Right lobe of liver (tissue), 6 donors: ENCODE data around the gene HACE1. TPM values are rescaled to one million over a fixed set of nuclear protein-coding genes. Genes with fewer than 3 reads are reported as not detected.

Experiments
- ATAC-seq, 4 donors: fragments of 200-7000 bp; cut with Tn5 transposase; one replicate each; pipeline ENCODE4 v1.9.1; 2020; ENCODE audit warnings: mild to moderate bottlenecking in 4 of 4, moderate library complexity in 4 of 4
- DNase-seq, 3 donors: peaks; one replicate each; pipeline ENCODE4 v3.0.0-alpha.2; 2020
- H3K27ac ChIP-seq, 3 donors: fragments of 200-600 bp; one replicate each; pipeline ENCODE4 v1.8.0; 2022
- H3K27me3 ChIP-seq, 2 donors: fragments of 200-600 bp; one replicate each; pipeline ENCODE4 v1.8.0; 2022
- H3K36me3 ChIP-seq, 4 donors: fragments of 200-600 bp; sonication (generic) in 1 of 4; one replicate each; pipeline versions ENCODE4 v1.5.1 to v1.8.0; 2017 to 2022; ENCODE audit warnings: control low read depth in 1 of 4
- H3K4me1 ChIP-seq, 4 donors: fragments of 200-600 bp; sonication (generic) in 1 of 4; one replicate each; pipeline versions ENCODE4 v1.5.1 to v1.8.0; 2017 to 2022; ENCODE audit warnings: control low read depth in 1 of 4
- H3K4me3 ChIP-seq, 3 donors: fragments of 200-600 bp; one replicate each; pipeline ENCODE4 v1.8.0; 2022
- H3K9me3 ChIP-seq, 4 donors: fragments of 200-600 bp; sonication (generic) in 1 of 4; one replicate each; pipeline versions ENCODE4 v1.5.1 to v1.8.0; 2017 to 2022; ENCODE audit warnings: control low read depth in 1 of 4
- CTCF ChIP-seq, 4 donors: fragments of 200-600 bp in 3 of 4; fragments of 450-650 bp in 1 of 4; IDR thresholded peaks; one replicate each; pipeline versions ENCODE4 v1.5.1 to v1.8.0; 2016 to 2022; ENCODE audit warnings: antibody characterized with exemption in 4 of 4, mild to moderate bottlenecking in 2 of 4
- POLR2A ChIP-seq: fragments of 450-650 bp; IDR thresholded peaks from one replicate; pipeline ENCODE4 v1.6.1; 2017; ENCODE audit warnings: antibody characterized with exemption, mild to moderate bottlenecking
- WGBS: methylation state at CpG from one replicate; pipeline ENCODE4 v1.1.6; 2018; ENCODE audit warnings: low coverage, low lambda C conversion rate; ENCODE audit not compliant: insufficient coverage; ENCODE audit errors: missing lambda C conversion rate; 5-methylcytosine and 5-hydroxymethylcytosine counted together
- intact Hi-C, 2 donors: fragments of 100-400 bp; cut with DNase I; formaldehyde crosslinking; loops; one replicate each; pipeline versions ENCODE4 v1.11.2 to v1.14.1; 2022
- total RNA-seq, 6 experiments: library from RNA; depleted of rRNA in 2 of 6; stranded (reverse); fragments of >200 nt in 2 of 6; fragmentation: NEBNext Ultra II Directional in 3 of 6; extraction: Animal tissue kit (Norgen Biotek cat#: 25700) in 3 of 6; gene quantifications; one replicate each; pipeline versions ENCODE4 v1.1.0 to v1.2.4, GENCODE V29; 2016 to 2023
- donor health status: DM: no; HTN: yes; CAD: no.
- donor health status: DM: no; HTN: no; CAD: no.
- donor health status: DM: no; HTN: no; CAD: no.
- donor health status: DM: no; HTN: yes; CAD: no.
- donor health status: DM: no; HTN: yes; CAD: no.

Gene HACE1
- total RNA-seq, 6 experiments from 2014 or later: 2.7 to 3.7 (median 3.1) TPM

- ATAC-seq (no peak), DNase-seq (no peak)
- Histone ChIP-seq H3K36me3 (no peaks in the 10 kb centered on the region), H3K9me3 (no peaks in the 10 kb centered on the region), H3K4me1 (peaks cover 0 to 4% (median 0%) of the 10 kb centered on the region in 4 donors), H3K4me3 (no peak overlapping the region), H3K27me3 (no peaks in the 10 kb centered on the region), H3K27ac (no peak overlapping the region)
- no peak for TF ChIP-seq CTCF (IDR thresholded peaks at IDR 0.05)
- TF ChIP-seq POLR2A: no peak
- 50% methylated on average over 5 of the region's 5 CpGs for whole genome bisulfite sequencing
- intact Hi-C loops: no loop called here
Measured at GRCh38 chr6:104705916-104706442, 153.7 kb downstream of the HACE1 start.

GRCh38 chr6:104705095-104705707, 154.5 kb downstream of the HACE1 start:
- WGBS: 25% methylated on average over 7 of the region's 8 CpGs
- DNase-seq (no peak), ATAC-seq (peak in 3 of 4 donors; percentile 30 to 48 (median 40))
- Histone ChIP-seq H3K36me3 (no peaks in the 10 kb centered on the region), H3K4me3 (no peak overlapping the region), H3K9me3 (no peaks in the 10 kb centered on the region), H3K27me3 (no peaks in the 10 kb centered on the region), H3K4me1 (no peaks in the 10 kb centered on the region), H3K27ac (no peak overlapping the region)
- no peak for TF ChIP-seq CTCF (IDR thresholded peaks at IDR 0.05)
- no peak for TF ChIP-seq POLR2A
- intact Hi-C loops: no loop called here

GRCh38 chr6:104704191-104704590, 155.5 kb downstream of the HACE1 start:
- intact Hi-C loops: no loop called here
- no peak for TF ChIP-seq CTCF (IDR thresholded peaks at IDR 0.05)
- no peaks in the 10 kb centered on the region for H3K9me3 ChIP-seq
- no peaks in the 10 kb centered on the region for H3K27me3 ChIP-seq
- no peak overlapping the region for H3K4me3 ChIP-seq
- no peaks in the 10 kb centered on the region for H3K4me1 ChIP-seq
- no peak overlapping the region for H3K27ac ChIP-seq
- 33% methylated on average over 3 of the region's 3 CpGs for WGBS
- ATAC-seq (no peak), DNase-seq (no peak)
- no peaks in the 10 kb centered on the region for H3K36me3 ChIP-seq

- no peaks in the 10 kb centered on the region for H3K27me3 ChIP-seq
- no peak for DNase-seq
- TF ChIP-seq POLR2A (no peak), CTCF (IDR thresholded peaks at IDR 0.05) (no peak)
- no peaks in the 10 kb centered on the region for H3K9me3 ChIP-seq
- no peaks in the 10 kb centered on the region for H3K4me1 ChIP-seq
- no peaks in the 10 kb centered on the region for H3K36me3 ChIP-seq
- 39% methylated on average over 5 of the region's 5 CpGs for WGBS
- H3K4me3 ChIP-seq: no peak overlapping the region
- intact Hi-C loops: no loop called here
- ATAC-seq: no peak
- H3K27ac ChIP-seq: no peak overlapping the region
Measured at GRCh38 chr6:104702126-104702841, 157.4 kb downstream of the HACE1 start.
